Activated B cell treated with CpG ODN at 0.5 μM for 24 hours (primary cell): Measurements from ENCODE around the gene ENHO. TPM values are rescaled to one million over a fixed set of nuclear protein-coding genes. Genes with fewer than 3 reads are reported as not detected.

ENCODE experiments used
- ATAC-seq: fragments of 200-7000 bp; cut with Tn5 transposase; one replicate; pipeline ENCODE4 v1.10.0; 2021; ENCODE audit warnings: low read depth, mild to moderate bottlenecking, moderate library complexity
- CTCF ChIA-PET: fragments of 350-600 bp; sonication (Branson Sonifier 250); formaldehyde crosslinking; loops from one replicate; lab custom pipeline; 2021; ENCODE audit warnings: antibody characterized with exemption; lab: Charles Lee
- POLR2A ChIA-PET: fragments of 350-600 bp; sonication (Branson Sonifier 250); formaldehyde crosslinking; loops from one replicate; lab custom pipeline; 2021; ENCODE audit warnings: antibody characterized with exemption; lab: Charles Lee
- DNase-seq: peaks from one replicate; pipeline ENCODE4 v3.0.0; 2022
- H3K27ac Mint-ChIP-seq: one replicate; pipeline ENCODE4 v1.8.0; 2020; ENCODE audit warnings: mixed read lengths
- H3K27me3 Mint-ChIP-seq: one replicate; pipeline ENCODE4 v1.8.0; 2021; ENCODE audit warnings: mixed read lengths
- H3K36me3 Mint-ChIP-seq: one replicate; pipeline ENCODE4 v1.8.0; 2021; ENCODE audit warnings: low read depth, mixed read lengths
- H3K4me1 Mint-ChIP-seq: one replicate; pipeline ENCODE4 v1.8.0; 2021; ENCODE audit warnings: mixed read lengths
- H3K4me3 Mint-ChIP-seq: one replicate; pipeline ENCODE4 v1.8.0; 2020; ENCODE audit warnings: mild to moderate bottlenecking, mixed read lengths
- H3K9me3 Mint-ChIP-seq: one replicate; pipeline ENCODE4 v1.8.0; 2020; ENCODE audit warnings: mixed read lengths
- CTCF ChIP-seq: fragments of 200-600 bp; IDR thresholded peaks from one replicate; pipeline ENCODE4 v1.8.0; 2022; ENCODE audit warnings: antibody characterized with exemption, mild to moderate bottlenecking
- intact Hi-C: fragments of 100-400 bp; cut with micrococcal nuclease; formaldehyde crosslinking; loops from one replicate; pipeline ENCODE4 v1.15.1; 2024
- total RNA-seq: library from RNA; stranded (reverse); gene quantifications from 2 replicates; pipeline ENCODE4 v1.2.3, GENCODE V29; 2022

Gene ENHO
- total RNA-seq, 1 donor from 2014 or later: not detected

GRCh38 chr9:34502891-34503290, 19.9 kb downstream of the ENHO start:
- H3K4me1 Mint-ChIP-seq: no peaks in the 10 kb centered on the region
- no peak overlapping the region for H3K4me3 Mint-ChIP-seq
- no peak overlapping the region for H3K27ac Mint-ChIP-seq
- DNase-seq (no peak), ATAC-seq (no peak)
- no peak for TF ChIP-seq CTCF
- no peaks in the 10 kb centered on the region for H3K36me3 Mint-ChIP-seq
- intact Hi-C loops: no loop called here
- CTCF ChIA-PET: interaction anchor here (0.8 to 2.7 kb wide), 3 partner anchors 64 to 169 kb away, joined by 5 to 11 read pairs (median 6); no protein-coding TSS in a partner anchor
- peaks cover 12% of the 10 kb centered on the region for H3K27me3 Mint-ChIP-seq
- POLR2A ChIA-PET: no interaction called here
- no peaks in the 10 kb centered on the region for H3K9me3 Mint-ChIP-seq

- DNase-seq (no peak), ATAC-seq (no peak)
- POLR2A ChIA-PET: no interaction called here
- H3K27ac Mint-ChIP-seq: no peak overlapping the region
- peaks cover 13% of the 10 kb centered on the region for H3K27me3 Mint-ChIP-seq
- no peaks in the 10 kb centered on the region for H3K9me3 Mint-ChIP-seq
- H3K36me3 Mint-ChIP-seq: no peaks in the 10 kb centered on the region
- intact Hi-C loops: no loop called here
- CTCF ChIA-PET: interaction anchor here (0.7 to 3.1 kb wide), 5 partner anchors 10 to 169 kb away, joined by 3 to 28 read pairs (median 11); no protein-coding TSS in a partner anchor
- H3K4me1 Mint-ChIP-seq: no peaks in the 10 kb centered on the region
- TF ChIP-seq CTCF: no peak
- no peak overlapping the region for H3K4me3 Mint-ChIP-seq
Measured at GRCh38 chr9:34502471-34502870, 20.3 kb downstream of the ENHO start.

DNA sequence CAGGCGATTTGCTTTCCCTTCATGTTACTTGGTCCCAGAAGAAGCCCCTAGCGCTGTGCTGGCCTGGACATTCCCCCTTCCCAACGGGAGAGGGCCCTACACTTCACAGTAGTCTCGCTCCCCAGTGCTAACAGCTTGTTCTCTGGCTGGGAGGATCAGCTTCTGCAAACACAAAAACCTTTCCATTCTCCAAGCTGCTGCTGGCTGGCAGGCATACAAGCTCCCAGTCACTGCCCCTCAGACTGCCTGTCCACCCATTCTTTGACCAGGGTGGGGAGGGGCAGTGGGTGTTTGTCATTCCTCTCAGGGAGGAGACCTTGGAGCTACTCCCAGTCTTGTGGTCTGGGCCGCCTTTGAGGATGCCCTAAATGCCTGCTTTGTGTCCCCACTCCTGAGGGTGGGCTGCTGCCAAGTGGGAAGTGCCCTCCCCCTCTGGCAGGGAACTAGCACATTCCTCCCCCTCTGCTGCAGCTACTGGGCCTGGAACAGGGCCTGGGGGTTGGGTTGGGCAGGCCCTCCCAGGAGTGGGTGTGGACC, 20.8 kb downstream of the ENHO start:
- intact Hi-C loops: no loop called here
- Mint-ChIP-seq H3K4me1 (no peaks in the 10 kb centered on the region), H3K9me3 (no peaks in the 10 kb centered on the region), H3K27ac (no peak overlapping the region), H3K4me3 (no peak overlapping the region), H3K27me3 (peaks cover 14% of the 10 kb centered on the region), H3K36me3 (no peaks in the 10 kb centered on the region)
- POLR2A ChIA-PET: no interaction called here
- DNase-seq: no peak
- no peak for TF ChIP-seq CTCF
- CTCF ChIA-PET: interaction anchor here (0.7 to 3.1 kb wide), 9 partner anchors 9 to 168 kb away, joined by 3 to 28 read pairs (median 9); no protein-coding TSS in a partner anchor
- ATAC-seq: no peak

GRCh38 chr9:34501372-34501771, 21.4 kb downstream of the ENHO start:
- DNase-seq (no peak), ATAC-seq (no peak)
- TF ChIP-seq CTCF: no peak
- no peak overlapping the region for H3K4me3 Mint-ChIP-seq
- no peaks in the 10 kb centered on the region for H3K4me1 Mint-ChIP-seq
- intact Hi-C loops: no loop called here
- ChIA-PET POLR2A (no interaction called here), CTCF (interaction anchor here (1.0 to 3.1 kb wide), 12 partner anchors 9 to 877 kb away, joined by 3 to 28 read pairs (median 5); no protein-coding TSS in a partner anchor)
- H3K36me3 Mint-ChIP-seq: no peaks in the 10 kb centered on the region
- H3K27ac Mint-ChIP-seq: no peak overlapping the region
- H3K27me3 Mint-ChIP-seq: peaks cover 13% of the 10 kb centered on the region
- no peaks in the 10 kb centered on the region for H3K9me3 Mint-ChIP-seq

DNA sequence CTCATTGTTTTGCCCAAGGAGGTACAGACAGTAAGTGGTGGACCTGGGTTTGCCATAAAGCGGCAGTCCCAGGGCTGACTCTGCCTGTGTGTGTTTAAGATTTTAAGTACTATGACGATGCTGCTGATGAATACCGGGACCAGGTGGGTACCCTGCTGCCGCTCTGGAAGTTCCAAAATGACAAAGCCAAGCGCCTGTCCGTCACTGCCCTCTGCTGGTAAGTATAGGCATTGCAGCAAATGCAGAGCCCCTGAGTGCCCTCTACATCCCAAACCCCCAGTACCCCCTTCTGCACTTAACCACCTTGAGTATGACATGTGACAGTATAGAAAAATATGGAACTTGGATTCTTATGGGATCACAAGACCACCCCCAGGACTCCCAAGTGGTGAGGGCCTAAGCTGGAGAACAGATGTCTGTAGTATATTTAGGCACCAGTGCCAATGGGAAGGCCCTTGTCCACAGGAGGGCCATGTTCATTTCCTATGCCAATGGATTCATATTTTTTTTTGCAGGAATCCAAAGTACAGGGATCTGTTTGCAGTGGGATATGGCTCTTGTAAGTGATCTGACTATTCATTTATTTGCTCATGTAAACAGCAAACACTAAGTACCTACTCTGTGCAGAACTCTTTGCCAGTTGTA, 22.0 kb downstream of the ENHO start:
- ChIA-PET POLR2A (no interaction called here), CTCF (interaction anchor here (0.9 to 3.1 kb wide), 12 partner anchors 8 to 877 kb away, joined by 3 to 28 read pairs (median 4); no protein-coding TSS in a partner anchor)
- ATAC-seq (peak; percentile 95), DNase-seq (peak; percentile 55)
- Mint-ChIP-seq H3K4me1 (no peaks in the 10 kb centered on the region), H3K36me3 (no peaks in the 10 kb centered on the region), H3K4me3 (no peak overlapping the region), H3K27ac (no peak overlapping the region), H3K9me3 (no peaks in the 10 kb centered on the region), H3K27me3 (peaks cover 13% of the 10 kb centered on the region)
- peak; percentile 75 for TF ChIP-seq CTCF
- intact Hi-C loops: loop anchor here (1.0 kb wide), 5 partner anchors 63 to 168 kb away; no protein-coding TSS in a partner anchor
